Right atrium auricular region (tissue), 2 donors: ENCODE results near the gene UBXN10. TPM values are rescaled to one million over a fixed set of nuclear protein-coding genes. Genes with fewer than 3 reads are reported as not detected.

ENCODE experiments used
- DNase-seq: peaks from one replicate; pipeline ENCODE4 v3.0.0-alpha.2; 2019; ENCODE audit warnings: low spot score
- H3K27ac ChIP-seq, 2 donors: fragments of 200-600 bp; sonication (generic); 1 replicate in 1 of 2; 2 replicates in 1 of 2; pipeline ENCODE4 v1.5.1; 2016 to 2019
- H3K27me3 ChIP-seq, 2 donors: fragments of 200-600 bp; sonication (generic); one replicate each; pipeline versions ENCODE4 v1.5.1 to v1.6.0; 2017 to 2019
- H3K36me3 ChIP-seq: fragments of 200-600 bp; sonication (generic); one replicate; pipeline ENCODE4 v1.5.1; 2016
- H3K4me1 ChIP-seq, 2 donors: fragments of 200-600 bp; sonication (generic); one replicate each; pipeline versions ENCODE4 v1.5.1 to v1.6.0; 2017 to 2019
- H3K4me3 ChIP-seq, 2 donors: fragments of 200-600 bp; sonication (generic); 1 replicate in 1 of 2; 2 replicates in 1 of 2; pipeline ENCODE4 v1.5.1; 2017 to 2019; ENCODE audit warnings: mild to moderate bottlenecking in 1 of 2, moderate library complexity in 1 of 2
- H3K9me3 ChIP-seq, 2 donors: fragments of 200-600 bp; sonication (generic); one replicate each; pipeline ENCODE4 v1.5.1; 2019
- total RNA-seq, 2 donors: library from RNA; depleted of rRNA; stranded (reverse); fragments of >200 nt; gene quantifications; one replicate each; pipeline ENCODE4 v1.1.0, GENCODE V29; 2016
- TF ChIP-seq, protein P1 (sequence below), 2 donors: fragments of 200-600 bp; sonication (generic); IDR thresholded peaks; one replicate each; pipeline ENCODE4 v1.5.1; 2019; ENCODE audit warnings: antibody characterized with exemption in 2 of 2

The UBXN10 gene
- total RNA-seq, 2 donors from 2014 or later: 2.7 to 7.3 TPM

DNA sequence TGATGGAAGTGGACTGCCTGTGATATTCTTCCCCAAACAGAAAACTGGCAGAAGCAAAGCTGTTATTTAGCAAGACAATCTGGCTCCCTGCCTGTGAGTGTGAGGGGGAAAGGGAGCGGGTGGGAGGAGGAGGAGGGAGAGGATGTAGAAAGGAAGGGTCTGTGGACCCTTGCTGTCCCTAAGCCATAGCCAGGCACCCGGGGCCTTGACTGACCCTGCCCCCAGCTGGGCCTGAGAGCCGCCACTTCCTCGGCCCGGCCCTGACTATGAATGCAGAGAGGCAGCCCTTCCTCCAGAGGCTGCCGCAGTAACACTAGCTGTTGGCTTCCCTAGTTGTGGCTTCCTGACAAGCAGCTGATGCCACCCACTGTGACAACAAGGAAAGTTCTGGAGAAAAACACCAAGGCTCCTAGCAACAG, 32.9 kb upstream of the UBXN10 start:
- DNase-seq: no peak
- TF ChIP-seq, protein P1, sequence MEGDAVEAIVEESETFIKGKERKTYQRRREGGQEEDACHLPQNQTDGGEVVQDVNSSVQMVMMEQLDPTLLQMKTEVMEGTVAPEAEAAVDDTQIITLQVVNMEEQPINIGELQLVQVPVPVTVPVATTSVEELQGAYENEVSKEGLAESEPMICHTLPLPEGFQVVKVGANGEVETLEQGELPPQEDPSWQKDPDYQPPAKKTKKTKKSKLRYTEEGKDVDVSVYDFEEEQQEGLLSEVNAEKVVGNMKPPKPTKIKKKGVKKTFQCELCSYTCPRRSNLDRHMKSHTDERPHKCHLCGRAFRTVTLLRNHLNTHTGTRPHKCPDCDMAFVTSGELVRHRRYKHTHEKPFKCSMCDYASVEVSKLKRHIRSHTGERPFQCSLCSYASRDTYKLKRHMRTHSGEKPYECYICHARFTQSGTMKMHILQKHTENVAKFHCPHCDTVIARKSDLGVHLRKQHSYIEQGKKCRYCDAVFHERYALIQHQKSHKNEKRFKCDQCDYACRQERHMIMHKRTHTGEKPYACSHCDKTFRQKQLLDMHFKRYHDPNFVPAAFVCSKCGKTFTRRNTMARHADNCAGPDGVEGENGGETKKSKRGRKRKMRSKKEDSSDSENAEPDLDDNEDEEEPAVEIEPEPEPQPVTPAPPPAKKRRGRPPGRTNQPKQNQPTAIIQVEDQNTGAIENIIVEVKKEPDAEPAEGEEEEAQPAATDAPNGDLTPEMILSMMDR (IDR thresholded peaks at IDR 0.05): no peak
- no peaks in the 10 kb centered on the region for H3K36me3 ChIP-seq
- peaks cover 0 to 16% of the 10 kb centered on the region in 2 donors for H3K4me1 ChIP-seq
- H3K27ac ChIP-seq: peak overlapping the region; percentile 53
- no peaks in the 10 kb centered on the region for H3K9me3 ChIP-seq
- H3K27me3 ChIP-seq: no peaks in the 10 kb centered on the region
- no peak overlapping the region for H3K4me3 ChIP-seq

DNA sequence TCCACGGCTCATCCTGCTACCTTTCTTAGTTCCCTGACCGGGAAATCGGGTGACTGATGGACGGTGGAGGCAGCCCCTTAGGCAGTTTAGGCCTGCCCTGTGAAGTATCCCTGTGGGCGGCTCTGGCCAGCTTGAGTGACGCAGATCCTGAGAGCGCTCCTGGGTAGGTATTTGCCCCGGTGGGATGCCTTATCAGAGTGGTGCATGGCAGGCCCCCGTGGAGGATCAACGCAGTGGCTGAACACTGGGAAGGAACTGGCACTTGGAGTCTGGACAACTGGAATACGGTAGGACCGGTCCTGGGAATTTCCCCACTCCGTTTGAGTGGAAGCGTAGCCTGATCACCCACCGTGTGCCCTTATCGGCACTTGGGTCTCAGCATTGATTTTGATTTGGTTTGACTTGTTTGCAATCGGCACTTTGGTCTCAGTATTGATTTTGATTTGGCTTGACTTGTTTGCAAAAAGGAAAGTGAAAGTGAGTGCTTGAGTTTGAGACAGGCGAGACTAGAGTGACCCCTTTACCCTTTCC, 31.5 kb upstream of the UBXN10 start:
- H3K4me3 ChIP-seq: peak overlapping the region in 1 of 2 donors; percentile 11

DNA sequence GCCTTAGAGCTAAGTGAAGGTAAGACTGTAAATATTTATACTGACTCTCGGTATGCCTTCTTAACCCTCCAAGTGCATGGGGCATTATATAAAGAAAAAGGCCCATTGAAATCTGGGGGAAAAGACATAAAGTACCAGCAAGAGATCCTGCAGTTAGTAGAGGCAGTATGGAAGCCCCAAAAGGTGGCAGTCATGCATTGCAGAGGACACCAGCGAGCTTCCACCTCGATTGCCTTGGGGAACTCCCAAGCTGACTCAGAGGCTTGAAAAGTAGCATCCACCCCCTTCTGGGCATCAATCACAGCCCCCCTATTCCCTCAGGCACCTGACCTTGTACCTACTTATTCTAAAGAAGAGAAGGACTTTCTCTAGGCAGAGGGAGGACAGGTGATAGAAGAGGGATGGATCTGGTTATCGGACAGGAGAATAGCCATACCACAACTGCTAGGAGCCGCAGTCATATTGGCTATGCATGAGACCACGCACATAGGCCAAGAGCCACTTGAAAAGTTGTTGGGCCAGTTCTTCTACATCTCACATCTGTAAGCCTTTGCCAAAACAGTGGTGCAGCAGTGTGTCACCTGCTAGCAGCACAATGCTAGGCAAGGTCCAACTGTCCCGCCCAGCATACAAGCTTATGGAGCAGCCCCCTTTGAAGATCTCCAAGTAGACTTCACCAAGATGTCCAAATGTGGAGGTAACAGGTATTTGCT, 27.4 kb upstream of the UBXN10 start:
- Histone ChIP-seq H3K36me3 (no peaks in the 10 kb centered on the region), H3K27ac (no peak overlapping the region), H3K4me1 (no peaks in the 10 kb centered on the region), H3K27me3 (no peaks in the 10 kb centered on the region), H3K4me3 (no peak overlapping the region), H3K9me3 (peaks cover 0 to 26% of the 10 kb centered on the region in 2 donors)
- no peak for DNase-seq
- TF ChIP-seq, protein P1 (IDR thresholded peaks at IDR 0.05): no peak

More for the DNA sequence above, 31.5 kb upstream of the UBXN10 start:
- Histone ChIP-seq H3K27ac (no peak overlapping the region), H3K4me1 (peaks cover 0 to 16% of the 10 kb centered on the region in 2 donors), H3K9me3 (peaks cover 0 to 4% of the 10 kb centered on the region in 2 donors), H3K36me3 (no peaks in the 10 kb centered on the region), H3K27me3 (no peaks in the 10 kb centered on the region)
- DNase-seq: no peak
- TF ChIP-seq, protein P1 (IDR thresholded peaks at IDR 0.05): no peak

- TF ChIP-seq, protein P1 (IDR thresholded peaks at IDR 0.05): no peak
- Histone ChIP-seq H3K4me3 (no peak overlapping the region), H3K27ac (no peak overlapping the region), H3K36me3 (no peaks in the 10 kb centered on the region), H3K9me3 (peaks cover 0 to 26% of the 10 kb centered on the region in 2 donors), H3K27me3 (no peaks in the 10 kb centered on the region), H3K4me1 (peaks cover 0 to 11% of the 10 kb centered on the region in 2 donors)
- DNase-seq: no peak
Observed at GRCh38 chr1:20160034-20160433, 25.9 kb upstream of the UBXN10 start.

GRCh38 chr1:20164694-20165202, 21.1 kb upstream of the UBXN10 start:
- H3K4me3 ChIP-seq: no peak overlapping the region
- H3K27me3 ChIP-seq: no peaks in the 10 kb centered on the region
- H3K36me3 ChIP-seq: no peaks in the 10 kb centered on the region
- peaks cover 0 to 25% of the 10 kb centered on the region in 2 donors for H3K4me1 ChIP-seq
- TF ChIP-seq, protein P1 (IDR thresholded peaks at IDR 0.05): peak in 1 of 2 donors; percentile 28
- H3K9me3 ChIP-seq: peaks cover 0 to 18% of the 10 kb centered on the region in 2 donors
- peak; percentile 70 for DNase-seq
- H3K27ac ChIP-seq: peak overlapping the region in 1 of 2 donors; percentile 58
